MCF 10A (cell line): ENCODE measurements around the gene IQSEC1. TPM values are rescaled to one million over a fixed set of nuclear protein-coding genes. Genes with fewer than 3 reads are reported as not detected.
A peak's percentile ranks its signal among the peaks of the same experiment; 100 is the strongest.

ENCODE experiments used
- BruUV-seq: library from RNA; stranded (reverse); fragments of 400-500 nt; replicated peaks from 2 replicates; lab custom pipeline; 2021; lab: Mats Ljungman, UMichigan
- CTCF ChIA-PET: fragments of 300-600 bp; sonication (Branson Sonifier 250); formaldehyde crosslinking; extraction: SDS; loops from one replicate; lab custom pipeline; 2021; ENCODE audit warnings: antibody characterized with exemption, inconsistent platforms; lab: Yijun Ruan, JAX
- POLR2A ChIA-PET: fragments of 300-600, 350-650 bp; sonication (Branson Sonifier 250); formaldehyde crosslinking; extraction: SDS; loops from one replicate; lab custom pipeline; 2020; ENCODE audit warnings: antibody characterized with exemption, inconsistent platforms; lab: Yijun Ruan, JAX
- DNase-seq: peaks from one replicate; pipeline ENCODE4 v3.0.0-alpha.2; 2018; ENCODE audit not compliant: unreplicated experiment
- H3K27ac Mint-ChIP-seq: one replicate; pipeline ENCODE4 v1.8.0; 2022; ENCODE audit warnings: mild to moderate bottlenecking, low read depth, mixed read lengths; ENCODE audit not compliant: unreplicated experiment
- H3K27me3 Mint-ChIP-seq: one replicate; pipeline ENCODE4 v1.8.0; 2022; ENCODE audit warnings: mixed read lengths; ENCODE audit not compliant: insufficient read depth, unreplicated experiment
- H3K36me3 Mint-ChIP-seq: one replicate; pipeline ENCODE4 v1.8.0; 2022; ENCODE audit warnings: mild to moderate bottlenecking, moderate library complexity, mixed read lengths; ENCODE audit not compliant: insufficient read depth, unreplicated experiment
- H3K4me1 Mint-ChIP-seq: one replicate; pipeline ENCODE4 v1.8.0; 2022; ENCODE audit warnings: mixed read lengths; ENCODE audit not compliant: insufficient read depth, unreplicated experiment
- H3K4me3 Mint-ChIP-seq: one replicate; pipeline ENCODE4 v1.8.0; 2022; ENCODE audit warnings: mild to moderate bottlenecking, moderate library complexity, mixed read lengths; ENCODE audit not compliant: unreplicated experiment
- H3K9me3 Mint-ChIP-seq: one replicate; pipeline ENCODE4 v1.8.0; 2022; ENCODE audit warnings: mixed read lengths; ENCODE audit not compliant: unreplicated experiment
- intact Hi-C: fragments of 100-400 bp; cut with micrococcal nuclease; formaldehyde crosslinking; loops from 2 replicates; pipeline ENCODE4 v1.14.1; 2022
- total RNA-seq: library from RNA; stranded (reverse); gene quantifications from 2 replicates; pipeline ENCODE4 v1.2.3, GENCODE V29; 2022
- TF ChIP-seq, protein P1 (sequence below): fragments of 200-600 bp; IDR thresholded peaks from one replicate; pipeline ENCODE4 v1.8.0; 2022; ENCODE audit warnings: antibody characterized with exemption, mild to moderate bottlenecking; ENCODE audit not compliant: unreplicated experiment

IQSEC1 gene
- total RNA-seq, 1 experiment from 2014 or later = 18.7 TPM

- no TSS peak for BruUV-seq
- intact Hi-C loops = no loop called here
- peak overlapping the region; percentile 80 for H3K27ac Mint-ChIP-seq
- peaks cover 24% of the 10 kb centered on the region for H3K4me1 Mint-ChIP-seq
- peak overlapping the region; percentile 91 for H3K4me3 Mint-ChIP-seq
- POLR2A ChIA-PET = interaction anchor here (0.6 to 1.5 kb wide), 8 partner anchors 11 to 1330 kb away, joined by 3 to 5 read pairs (median 3); partner anchors contain the start of gene RPL32
- peaks cover 6% of the 10 kb centered on the region for H3K36me3 Mint-ChIP-seq
- TF ChIP-seq, protein P1, sequence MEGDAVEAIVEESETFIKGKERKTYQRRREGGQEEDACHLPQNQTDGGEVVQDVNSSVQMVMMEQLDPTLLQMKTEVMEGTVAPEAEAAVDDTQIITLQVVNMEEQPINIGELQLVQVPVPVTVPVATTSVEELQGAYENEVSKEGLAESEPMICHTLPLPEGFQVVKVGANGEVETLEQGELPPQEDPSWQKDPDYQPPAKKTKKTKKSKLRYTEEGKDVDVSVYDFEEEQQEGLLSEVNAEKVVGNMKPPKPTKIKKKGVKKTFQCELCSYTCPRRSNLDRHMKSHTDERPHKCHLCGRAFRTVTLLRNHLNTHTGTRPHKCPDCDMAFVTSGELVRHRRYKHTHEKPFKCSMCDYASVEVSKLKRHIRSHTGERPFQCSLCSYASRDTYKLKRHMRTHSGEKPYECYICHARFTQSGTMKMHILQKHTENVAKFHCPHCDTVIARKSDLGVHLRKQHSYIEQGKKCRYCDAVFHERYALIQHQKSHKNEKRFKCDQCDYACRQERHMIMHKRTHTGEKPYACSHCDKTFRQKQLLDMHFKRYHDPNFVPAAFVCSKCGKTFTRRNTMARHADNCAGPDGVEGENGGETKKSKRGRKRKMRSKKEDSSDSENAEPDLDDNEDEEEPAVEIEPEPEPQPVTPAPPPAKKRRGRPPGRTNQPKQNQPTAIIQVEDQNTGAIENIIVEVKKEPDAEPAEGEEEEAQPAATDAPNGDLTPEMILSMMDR = no peak
- no peaks in the 10 kb centered on the region for H3K9me3 Mint-ChIP-seq
- CTCF ChIA-PET = interaction anchor here (0.5 to 2.9 kb wide), 9 partner anchors 8 to 1982 kb away, joined by 3 to 7 read pairs (median 4); no protein-coding TSS in a partner anchor
- peaks cover 16% of the 10 kb centered on the region for H3K27me3 Mint-ChIP-seq
- no peak for DNase-seq
Measured at GRCh38 chr3:12965999-12966846, 107.0 kb downstream of the IQSEC1 start.

DNA sequence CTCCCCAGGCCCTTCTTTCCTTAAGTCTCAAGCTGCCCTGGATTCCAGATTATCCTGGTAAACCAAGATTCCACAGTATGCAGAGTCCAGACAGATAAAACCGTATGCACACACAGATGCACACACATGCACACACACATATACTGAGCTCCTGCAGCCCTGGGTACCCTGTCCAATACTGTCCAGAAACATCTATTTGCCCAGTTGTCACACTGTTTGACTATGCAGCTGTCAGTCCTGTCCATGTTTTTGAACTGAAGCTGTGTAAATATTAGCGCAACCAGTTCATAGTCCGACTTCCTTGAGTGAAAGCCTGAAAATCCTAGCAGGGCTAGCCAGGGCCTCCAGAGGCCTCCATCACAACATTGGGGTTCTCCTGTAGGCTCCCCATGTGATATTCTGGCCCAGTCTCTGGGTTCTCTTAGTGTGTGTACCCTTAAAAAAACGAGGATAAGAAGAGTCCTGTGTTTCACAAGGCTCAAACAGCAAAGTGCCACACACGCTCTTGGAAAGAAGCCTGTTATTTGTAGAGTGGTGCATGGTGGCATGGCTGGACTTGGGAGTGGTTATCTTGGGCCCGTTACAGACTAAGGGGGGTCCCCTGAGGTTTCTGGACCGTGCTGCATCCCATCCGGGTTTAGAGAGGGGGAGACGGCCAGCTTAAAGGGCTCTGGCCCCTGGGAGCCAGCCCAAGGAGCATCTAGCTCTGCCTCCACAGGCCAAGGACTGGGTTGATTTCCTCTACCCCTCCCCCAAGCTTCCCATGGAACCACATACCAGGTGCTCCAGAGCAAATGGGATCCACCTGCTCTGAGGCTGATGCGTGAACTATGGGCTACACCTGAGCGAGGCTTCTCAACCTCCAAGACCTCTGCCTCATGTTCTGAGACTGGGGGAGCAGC is 108.3 kb downstream of the IQSEC1 start:
- Mint-ChIP-seq H3K27ac (no peak overlapping the region), H3K36me3 (peaks cover 6% of the 10 kb centered on the region), H3K4me1 (peaks cover 25% of the 10 kb centered on the region), H3K4me3 (peak overlapping the region; percentile 91), H3K27me3 (peaks cover 4% of the 10 kb centered on the region), H3K9me3 (no peaks in the 10 kb centered on the region)
- no peak for DNase-seq
- TSS peak; percentile 9 for BruUV-seq
- TF ChIP-seq, protein P1 = no peak
- intact Hi-C loops = no loop called here
- POLR2A ChIA-PET = interaction anchor here (0.7 to 1.0 kb wide), 3 partner anchors 10 to 123 kb away, joined by 3 read pairs; partner anchors contain the start of gene RPL32
- CTCF ChIA-PET = interaction anchor here (0.6 to 2.9 kb wide), 3 partner anchors 19 to 827 kb away, joined by 3 to 7 read pairs (median 7); no protein-coding TSS in a partner anchor

- no peaks in the 10 kb centered on the region for H3K9me3 Mint-ChIP-seq
- CTCF ChIA-PET = interaction anchor here (0.6 to 2.9 kb wide), 2 partner anchors 72 to 826 kb away, joined by 3 to 7 read pairs; no protein-coding TSS in a partner anchor
- no peak overlapping the region for H3K27ac Mint-ChIP-seq
- TF ChIP-seq, protein P1 = no peak
- H3K4me1 Mint-ChIP-seq = peaks cover 25% of the 10 kb centered on the region
- no peak for DNase-seq
- intact Hi-C loops = no loop called here
- H3K4me3 Mint-ChIP-seq = no peak overlapping the region
- peaks cover 6% of the 10 kb centered on the region for H3K36me3 Mint-ChIP-seq
- no TSS peak for BruUV-seq
- H3K27me3 Mint-ChIP-seq = no peaks in the 10 kb centered on the region
- POLR2A ChIA-PET = interaction anchor here (0.7 to 1.0 kb wide), 2 partner anchors 9 to 123 kb away, joined by 3 read pairs; partner anchors contain the start of gene RPL32
Measured at GRCh38 chr3:12963922-12964701, 109.1 kb downstream of the IQSEC1 start.
